ENCODE measurements around the gene CMYA5. TPM values are rescaled to one million over a fixed set of nuclear protein-coding genes. Genes with fewer than 3 reads are reported as not detected.

Gene CMYA5
- polyA plus RNA-seq, 1 experiment, result 0.89 TPM

GRCh38 chr5:79795764-79796398 is 106.2 kb downstream of the CMYA5 start:
- ChIA-PET POLR2A (no interaction called here), CTCF (no interaction called here)
- no peak overlapping the region for H3K27ac ChIP-seq (ENCODE audit: low read depth, low read length)
- no peak overlapping the region for H3K4me3 ChIP-seq (ENCODE audit: low read depth, low read length)
- no peaks in the 10 kb centered on the region for H3K9me3 ChIP-seq (ENCODE audit: control insufficient read depth, insufficient read depth, low read length)
- peaks cover 3% of the 10 kb centered on the region for H3K27me3 ChIP-seq (ENCODE audit: control insufficient read depth, insufficient read depth, low read length)
- DNase-seq (ENCODE audit: low read depth, low spot score), result no peak
- no peak for TF ChIP-seq CTCF (IDR thresholded peaks at IDR 0.05; ENCODE audit: low read depth, low read length)

- no peak overlapping the region for H3K4me3 ChIP-seq (ENCODE audit: low read depth, low read length)
- TF ChIP-seq CTCF (IDR thresholded peaks at IDR 0.05; ENCODE audit: low read depth, low read length), result no peak
- H3K27ac ChIP-seq (ENCODE audit: low read depth, low read length), result no peak overlapping the region
These were observed 109.4 kb downstream of the CMYA5 start for GRCh38 chr5:79798893-79799590.

GRCh38 chr5:79800979-79801827 is 111.6 kb downstream of the CMYA5 start:
- no peak for DNase-seq (ENCODE audit: low read depth, low spot score)

More at GRCh38 chr5:79798893-79799590, 109.4 kb downstream of the CMYA5 start:
- Histone ChIP-seq H3K9me3 (ENCODE audit: control insufficient read depth, insufficient read depth, low read length) (no peaks in the 10 kb centered on the region), H3K27me3 (ENCODE audit: control insufficient read depth, insufficient read depth, low read length) (peaks cover 12% of the 10 kb centered on the region)
- DNase-seq (ENCODE audit: low read depth, low spot score), result no peak
- CTCF ChIA-PET, result no interaction called here
- POLR2A ChIA-PET, result no interaction called here

GRCh38 chr5:79802406-79802805 is 112.8 kb downstream of the CMYA5 start:
- Histone ChIP-seq H3K27me3 (ENCODE audit: control insufficient read depth, insufficient read depth, low read length) (peaks cover 15% of the 10 kb centered on the region), H3K9me3 (ENCODE audit: control insufficient read depth, insufficient read depth, low read length) (no peaks in the 10 kb centered on the region), H3K27ac (ENCODE audit: low read depth, low read length) (no peak overlapping the region), H3K4me3 (ENCODE audit: low read depth, low read length) (no peak overlapping the region)
- POLR2A ChIA-PET, result no interaction called here
- no peak for TF ChIP-seq CTCF (IDR thresholded peaks at IDR 0.05; ENCODE audit: low read depth, low read length)
- CTCF ChIA-PET, result no interaction called here
- no peak for DNase-seq (ENCODE audit: low read depth, low spot score)

More at GRCh38 chr5:79800979-79801827, 111.6 kb downstream of the CMYA5 start:
- ChIA-PET CTCF (no interaction called here), POLR2A (no interaction called here)
- TF ChIP-seq CTCF (IDR thresholded peaks at IDR 0.05; ENCODE audit: low read depth, low read length), result no peak
- Histone ChIP-seq H3K27me3 (ENCODE audit: control insufficient read depth, insufficient read depth, low read length) (peaks cover 15% of the 10 kb centered on the region), H3K4me3 (ENCODE audit: low read depth, low read length) (no peak overlapping the region; the same call in 1 of the 2 replicates), H3K27ac (ENCODE audit: low read depth, low read length) (no peak overlapping the region), H3K9me3 (ENCODE audit: control insufficient read depth, insufficient read depth, low read length) (no peaks in the 10 kb centered on the region)

Measured in AG04450 (cell line).